SK-MEL-5 (cell line): ENCODE data around the gene NKPD1. TPM values are rescaled to one million over a fixed set of nuclear protein-coding genes. Genes with fewer than 3 reads are reported as not detected.

Experiments
- DNase-seq: peaks from one replicate; pipeline ENCODE4 v3.0.0-alpha.2; 2016; ENCODE audit warnings: low read depth, low spot score
- in situ Hi-C: cut with HindIII; loops from 2 replicates; pipeline ENCODE4 v1.10.0; 2016; ENCODE audit warnings: low sequenced_read_pairs, high pct_unique_total_duplicates, low pct_unique_long_range_greater_than_20kb
- total RNA-seq: library from RNA; depleted of rRNA; stranded (reverse); fragments of >200 nt; shearing (Covaris generic); gene quantifications from 2 replicates; pipeline ENCODE4 v1.2.3, GENCODE V29; 2014

NKPD1 gene
- total RNA-seq, 1 experiment from 2014 or later = 0.03 TPM

DNA sequence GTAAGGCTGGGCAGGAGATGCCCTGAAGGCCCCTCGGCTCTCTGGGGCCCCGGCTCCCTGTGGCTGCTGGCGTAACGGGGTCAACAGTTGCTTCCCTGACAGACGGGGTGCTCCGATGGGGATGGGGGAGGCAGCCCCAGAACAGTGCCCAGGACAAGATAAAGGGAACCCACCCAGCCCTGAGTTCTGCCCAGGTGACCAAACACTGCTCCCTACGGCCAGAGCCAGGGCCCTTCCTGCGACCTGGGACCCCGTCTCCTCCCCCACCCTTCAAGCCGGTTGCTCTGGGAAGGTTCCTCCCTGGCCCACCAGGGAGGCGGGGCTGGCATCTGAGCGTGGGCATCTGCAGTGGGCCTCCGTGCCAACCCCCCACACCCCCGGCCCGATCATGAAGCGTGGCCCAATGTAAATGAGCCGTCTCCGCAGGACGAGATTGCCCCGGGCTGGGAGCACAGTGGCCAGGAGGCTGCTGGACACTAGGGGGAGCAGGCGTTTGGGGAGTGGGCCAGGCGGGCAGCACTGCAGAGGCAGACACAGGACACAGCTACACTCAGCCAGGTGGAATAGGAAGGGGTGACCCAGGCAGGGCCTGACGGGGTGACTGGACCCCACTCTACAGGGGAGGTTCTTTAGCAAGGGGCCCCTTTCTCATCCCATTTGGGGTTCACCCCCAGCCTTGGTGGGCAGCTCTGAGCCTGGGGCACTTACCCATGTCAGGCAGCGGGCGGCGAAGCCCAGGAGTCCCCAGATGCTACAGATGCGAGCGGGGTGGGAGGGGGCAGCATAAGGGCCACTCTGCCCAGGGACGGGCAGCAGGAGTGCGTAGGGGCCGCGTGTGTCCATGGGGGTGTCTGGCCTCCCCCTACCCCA lies 1.2 kb upstream of the NKPD1 start:
- peak; percentile 49 for DNase-seq
- in situ Hi-C loops = no loop called here

DNA sequence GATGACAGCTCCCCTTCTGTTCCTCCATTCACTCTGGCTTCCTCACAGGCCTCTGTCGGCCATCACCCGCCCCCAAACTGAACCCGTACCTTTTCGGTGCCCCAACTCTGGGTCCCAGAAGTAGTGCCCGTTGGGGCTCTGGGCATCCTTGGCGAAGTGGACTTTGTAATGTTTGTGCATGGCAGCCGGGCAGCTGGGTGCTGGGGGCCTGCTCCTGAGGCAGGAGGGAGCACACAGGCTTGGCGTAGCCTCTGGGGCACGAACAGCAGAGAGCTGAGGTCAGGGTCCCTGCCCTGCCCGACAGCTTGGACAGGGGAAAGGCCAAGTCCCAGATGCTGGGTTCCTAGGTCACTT lies 834 bp downstream of the NKPD1 start:
- no peak for DNase-seq

DNA sequence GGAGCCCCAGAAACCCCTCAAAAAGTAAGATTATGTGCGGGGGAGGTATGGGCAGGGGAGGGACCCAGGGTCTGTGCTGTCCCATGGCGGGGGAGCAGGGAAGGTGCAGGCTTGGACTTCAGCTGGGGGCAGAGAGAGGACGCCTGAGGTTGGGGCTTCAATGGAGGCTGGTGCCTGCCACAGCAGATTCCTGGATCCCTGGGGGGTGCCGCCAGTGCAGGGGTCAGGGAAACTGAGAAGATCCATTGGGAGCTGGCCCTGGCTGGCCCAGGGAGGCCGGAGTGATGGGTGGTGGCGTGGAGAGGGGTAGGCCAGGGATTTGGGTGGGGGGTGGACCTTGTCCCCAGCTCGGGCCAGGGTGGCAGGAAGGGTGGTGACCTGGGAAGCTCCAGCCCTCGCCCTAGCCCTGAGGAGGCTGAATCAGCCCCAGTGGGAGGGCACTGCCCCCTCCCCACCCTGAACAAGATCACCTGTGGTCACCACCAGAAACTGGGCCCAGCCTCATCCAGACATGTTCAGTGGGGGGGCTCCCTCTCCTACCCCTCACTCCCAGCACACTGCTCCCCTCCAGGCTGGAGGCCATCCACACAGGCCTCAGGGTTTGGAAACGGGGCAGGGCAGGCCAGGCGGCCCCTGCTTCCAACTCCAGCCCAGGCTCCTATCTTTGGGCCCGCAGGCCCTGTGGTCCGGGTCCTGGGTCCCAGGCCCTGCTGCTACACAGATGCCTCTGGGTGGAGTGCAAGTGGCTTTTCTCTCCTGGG lies 1.4 kb downstream of the NKPD1 start:
- in situ Hi-C loops = no loop called here
- no peak for DNase-seq

More for the DNA sequence above, 834 bp downstream of the NKPD1 start:
- in situ Hi-C loops = no loop called here

DNA sequence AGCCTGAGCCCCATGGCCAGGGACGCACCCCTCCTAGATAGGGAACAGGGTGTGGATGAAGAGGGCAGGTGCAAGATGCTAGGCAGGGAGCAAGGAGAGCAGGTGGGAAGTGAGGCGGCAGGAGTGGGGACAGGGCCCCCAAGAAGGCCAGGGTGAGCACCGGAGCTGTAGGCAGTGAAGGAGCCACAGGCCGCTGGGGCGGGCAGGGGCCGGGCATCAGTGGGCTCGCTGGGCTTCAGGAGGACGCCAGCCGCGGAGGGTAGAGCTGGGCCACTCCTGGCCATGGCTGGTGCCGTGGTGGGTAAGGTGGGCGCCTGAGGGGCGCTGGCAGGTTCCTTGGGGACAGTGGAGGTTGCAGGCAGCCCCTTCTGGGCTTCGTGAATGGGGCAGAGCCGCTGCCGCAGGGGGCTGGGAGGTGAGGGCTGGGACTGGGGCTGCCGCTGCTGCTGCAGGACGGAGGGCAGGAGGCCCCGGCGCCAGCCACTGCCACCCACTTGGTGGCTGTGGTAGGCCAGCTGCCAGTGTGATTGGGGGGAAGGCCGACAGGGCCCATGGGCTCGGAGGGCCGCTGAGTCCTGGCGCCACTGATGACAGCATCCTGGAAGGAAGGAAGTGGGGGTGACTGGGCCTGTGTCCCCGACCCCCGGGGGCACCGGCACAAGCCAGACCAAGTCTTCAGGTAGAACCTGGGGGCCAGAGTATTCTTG lies 2.1 kb downstream of the NKPD1 start:
- in situ Hi-C loops = no loop called here

DNA sequence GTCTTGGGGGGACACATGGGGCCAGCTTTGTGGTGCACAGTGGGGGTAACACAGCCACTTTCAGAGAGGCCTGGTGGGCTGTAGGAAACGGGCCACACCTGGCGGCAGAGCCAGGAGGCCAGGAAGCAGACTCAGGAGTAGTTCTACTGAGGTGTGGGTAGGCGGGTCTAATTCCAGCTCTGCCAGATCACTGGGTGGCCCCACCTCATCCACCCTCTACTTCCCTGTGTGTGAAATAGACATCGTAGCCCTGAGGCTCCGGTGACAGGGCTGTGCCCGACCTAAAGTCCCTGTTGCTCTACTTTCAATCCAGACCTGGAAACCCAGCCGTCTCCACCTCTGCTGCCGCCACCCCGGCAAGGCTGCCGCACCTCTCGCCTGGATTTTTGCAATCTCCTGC lies 4.0 kb downstream of the NKPD1 start:
- no peak for DNase-seq
- in situ Hi-C loops = no loop called here

More for the DNA sequence above, 2.1 kb downstream of the NKPD1 start:
- no peak for DNase-seq

DNA sequence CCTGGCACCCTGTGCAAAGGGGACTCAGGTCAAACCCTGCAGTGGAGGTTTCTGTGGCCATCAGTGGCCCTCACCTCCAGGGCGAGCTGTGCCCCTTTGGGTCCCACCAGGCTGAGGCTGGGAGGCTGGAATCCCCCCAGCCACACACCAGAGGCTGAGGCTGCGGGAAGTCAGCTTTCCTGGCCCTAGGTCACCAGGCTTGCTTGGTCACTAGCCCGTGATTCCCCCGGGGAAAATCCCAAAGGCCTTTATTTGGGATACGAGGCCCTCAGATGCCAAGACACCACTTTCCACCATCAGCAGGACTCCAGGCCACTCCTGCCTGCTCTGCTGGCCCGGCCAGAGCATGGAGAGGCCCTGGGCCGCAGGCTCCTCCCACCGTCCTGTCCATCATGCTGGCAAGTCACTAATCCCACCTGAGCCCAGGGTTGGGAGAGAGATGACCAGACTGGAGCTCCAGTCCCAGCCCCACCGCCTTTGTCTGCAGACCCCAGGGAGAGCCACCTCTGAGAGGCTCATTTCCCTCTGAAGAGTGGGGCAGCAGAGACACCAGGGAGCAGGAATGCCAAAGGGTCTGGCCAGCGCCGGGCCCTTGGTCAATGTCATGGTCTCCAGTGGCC lies 4.7 kb downstream of the NKPD1 start:
- in situ Hi-C loops = no loop called here
- DNase-seq = no peak

DNA sequence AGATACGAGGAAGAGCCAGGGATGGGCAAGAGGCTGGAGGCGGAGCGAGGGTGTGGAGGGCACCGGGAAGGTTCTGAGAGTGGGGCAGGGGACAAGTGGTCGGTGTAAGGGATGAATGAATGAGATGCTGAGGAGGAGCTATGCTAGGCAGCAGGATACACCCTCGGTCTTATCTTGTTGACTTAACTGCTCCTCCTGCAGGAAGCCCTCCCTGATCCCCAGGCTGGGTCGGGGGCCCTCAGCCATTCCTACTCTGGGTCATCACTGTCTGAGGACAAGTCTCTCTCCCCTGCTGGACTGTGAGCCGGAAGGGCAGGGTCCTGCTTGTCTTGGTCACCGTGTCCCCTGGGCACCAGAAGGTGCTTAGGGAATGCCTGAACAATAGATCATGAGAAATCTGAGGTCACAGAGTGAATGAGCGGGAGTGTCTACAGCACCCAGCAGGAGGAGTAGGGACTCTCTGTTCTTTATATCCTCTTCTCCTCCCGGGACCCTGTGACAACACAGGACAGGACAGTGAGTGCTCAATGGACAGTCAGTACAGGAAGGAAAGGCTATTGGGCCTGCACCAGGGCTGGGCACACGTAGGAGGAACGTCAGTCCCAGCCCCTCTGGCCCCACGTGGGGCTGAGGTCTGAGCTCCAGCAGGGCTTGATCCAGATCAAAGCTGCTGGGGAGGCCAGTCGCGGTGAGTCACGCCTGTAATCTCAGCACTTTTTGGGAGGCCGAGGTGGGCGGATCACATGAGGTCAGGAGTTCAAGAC lies 6.5 kb downstream of the NKPD1 start:
- in situ Hi-C loops = no loop called here
- DNase-seq = peak; percentile 26

DNA sequence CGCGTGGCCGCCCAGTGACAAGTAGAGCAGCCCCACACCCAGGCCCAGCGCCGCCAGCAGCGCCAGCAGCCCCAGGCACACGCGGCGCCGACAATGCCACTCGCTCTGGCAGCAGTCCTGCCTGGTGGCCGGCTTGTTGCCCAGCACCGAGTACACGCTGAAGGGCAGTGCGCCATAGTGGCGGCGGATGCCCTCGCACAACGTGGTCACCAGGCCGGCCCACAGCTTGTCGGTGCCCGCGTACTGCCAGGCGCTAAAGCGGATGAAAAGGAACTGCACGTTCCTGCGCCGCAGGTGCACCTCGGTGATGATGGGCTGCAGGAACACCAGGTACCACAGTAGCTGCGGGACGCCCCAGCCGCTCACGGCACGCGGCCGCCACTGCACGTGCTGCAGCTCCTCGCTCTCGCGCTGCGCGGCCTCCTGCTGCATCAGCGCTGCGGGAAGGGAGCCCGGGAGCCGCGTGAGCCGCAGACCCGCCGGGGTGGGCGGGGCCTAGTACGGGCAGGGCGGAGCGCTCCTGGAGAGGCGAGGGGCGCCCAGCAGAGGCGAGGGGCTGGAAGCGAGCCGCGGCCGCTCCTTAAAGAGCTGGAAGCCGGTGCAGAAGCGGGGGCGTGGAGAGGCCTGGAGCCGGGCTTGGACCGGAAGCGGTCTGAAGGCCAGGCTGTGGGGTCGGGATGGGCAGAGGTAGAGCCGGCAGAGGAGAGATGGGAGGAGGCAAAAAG lies 7.3 kb downstream of the NKPD1 start:
- in situ Hi-C loops = no loop called here

DNA sequence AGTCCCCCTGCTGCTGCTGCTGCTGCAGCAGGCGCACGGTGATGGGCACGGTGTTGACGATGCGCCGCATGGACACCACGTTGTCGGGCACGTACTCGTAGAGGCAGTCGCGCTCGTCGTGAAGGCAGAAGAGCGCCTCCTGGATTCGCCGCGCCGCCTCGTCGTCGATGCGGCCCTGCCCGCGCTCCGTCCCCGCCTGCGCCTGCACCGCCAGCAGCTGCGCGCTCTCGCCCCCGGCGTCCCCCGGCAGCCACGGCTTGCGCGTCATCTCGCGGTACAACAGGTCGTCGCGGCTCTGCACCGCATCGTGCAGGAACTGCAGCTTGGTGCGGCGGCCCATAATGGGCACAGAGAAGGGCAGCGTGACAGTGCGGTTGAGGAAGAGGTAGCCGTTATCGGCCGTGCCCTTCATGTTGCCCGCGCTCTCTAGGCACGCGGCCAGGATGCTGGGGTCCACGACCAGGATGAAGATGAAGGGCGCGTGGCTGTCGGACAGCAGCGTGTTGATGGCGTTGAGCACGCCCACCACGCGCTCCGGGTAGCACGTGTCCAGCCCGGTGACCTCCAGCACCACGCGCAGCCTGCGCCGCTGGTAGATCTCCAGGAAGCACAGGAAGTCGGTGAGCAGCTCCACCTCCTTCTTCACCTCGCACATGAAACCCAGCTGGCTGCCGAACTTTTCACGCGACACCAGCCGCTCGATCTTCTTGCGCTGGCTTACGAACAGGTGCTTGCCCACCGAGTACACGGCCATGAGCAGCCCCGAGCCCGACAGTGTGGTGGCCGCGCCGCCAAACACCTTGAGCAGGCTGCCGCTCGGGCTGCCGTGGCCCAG lies 8.1 kb downstream of the NKPD1 start:
- DNase-seq = no peak
- in situ Hi-C loops = no loop called here

More for the DNA sequence above, 7.3 kb downstream of the NKPD1 start:
- no peak for DNase-seq

DNA sequence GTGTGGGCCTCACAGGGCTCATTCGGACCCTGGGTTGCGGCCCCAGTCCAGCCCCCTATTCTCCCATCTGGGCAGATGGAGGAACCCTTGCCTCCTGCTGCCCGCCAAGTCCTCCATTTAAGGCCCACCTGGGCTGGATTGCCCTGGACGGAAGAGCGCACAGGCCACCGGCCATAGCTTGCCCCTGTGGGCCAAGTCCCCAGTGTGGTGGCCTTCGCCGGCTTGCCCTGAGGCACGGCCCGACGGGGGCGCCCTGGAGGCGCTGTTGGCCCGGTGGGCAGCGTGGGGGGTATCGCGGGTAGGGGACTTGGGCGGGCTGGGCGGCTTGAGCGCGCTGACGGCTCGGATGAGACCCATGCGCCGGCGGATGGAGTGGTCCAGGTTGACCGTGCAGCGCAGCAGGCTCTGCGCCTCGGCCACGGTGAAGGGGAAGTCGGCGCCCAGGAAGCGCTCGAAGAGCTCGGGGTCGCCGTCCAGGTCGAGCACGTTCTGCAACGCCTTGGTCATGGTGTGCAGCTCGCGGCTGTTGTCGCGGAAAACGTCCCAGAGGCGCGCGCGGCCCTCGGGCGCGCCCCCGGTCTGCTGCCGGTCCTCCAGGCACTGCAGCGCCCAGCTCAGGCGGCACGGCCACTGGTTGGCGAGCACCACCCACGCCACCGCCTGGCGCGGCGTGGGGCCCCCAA lies 8.8 kb downstream of the NKPD1 start:
- in situ Hi-C loops = no loop called here
- DNase-seq = no peak

DNA sequence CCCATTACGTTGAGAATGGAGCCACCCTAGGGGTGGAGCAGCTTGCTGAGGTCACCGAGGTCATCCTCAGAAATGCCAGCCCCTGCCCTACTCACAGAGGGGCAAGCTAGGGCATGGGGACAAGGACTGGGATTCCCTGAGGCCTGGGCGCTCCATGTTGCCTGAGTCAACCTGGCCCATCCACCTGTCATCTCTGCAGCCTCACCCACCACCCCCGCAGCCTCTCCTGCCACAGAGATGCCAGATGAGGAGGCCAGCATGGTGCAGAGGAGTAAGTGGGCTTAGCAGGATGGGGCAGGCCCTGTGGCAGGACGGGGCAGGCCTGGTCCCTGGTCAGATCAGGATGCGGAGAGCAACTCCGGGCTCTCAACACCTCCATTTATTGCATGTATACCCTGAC lies 9.5 kb downstream of the NKPD1 start:
- in situ Hi-C loops = no loop called here
- DNase-seq = no peak

DNA sequence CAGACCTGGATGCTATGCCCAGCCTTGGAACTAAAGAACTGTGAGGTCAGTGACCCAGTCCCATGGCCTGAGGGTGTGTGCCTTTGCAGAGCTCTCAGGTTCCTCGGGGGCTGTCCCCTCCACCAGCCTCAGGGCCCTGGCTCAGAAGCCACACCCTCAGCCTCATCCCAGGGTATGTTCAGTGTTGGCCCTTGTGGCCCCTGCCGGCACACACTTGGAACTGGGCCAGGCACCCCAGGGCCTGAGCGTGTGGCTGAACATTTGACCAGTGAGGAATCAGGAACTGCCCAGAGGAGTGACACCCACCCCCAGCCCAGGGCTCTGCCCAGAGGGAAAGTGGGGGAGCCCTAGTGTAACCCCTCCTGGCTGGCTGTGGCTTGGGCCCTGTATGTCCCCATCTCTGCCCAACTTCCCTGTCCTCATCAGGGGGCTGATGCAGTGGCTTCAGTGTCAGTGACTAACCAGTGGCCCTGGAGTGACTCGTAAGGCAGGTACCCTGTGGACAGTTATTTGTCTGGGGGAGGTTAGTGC lies 10.0 kb downstream of the NKPD1 start:
- in situ Hi-C loops = no loop called here
- DNase-seq = no peak

DNA sequence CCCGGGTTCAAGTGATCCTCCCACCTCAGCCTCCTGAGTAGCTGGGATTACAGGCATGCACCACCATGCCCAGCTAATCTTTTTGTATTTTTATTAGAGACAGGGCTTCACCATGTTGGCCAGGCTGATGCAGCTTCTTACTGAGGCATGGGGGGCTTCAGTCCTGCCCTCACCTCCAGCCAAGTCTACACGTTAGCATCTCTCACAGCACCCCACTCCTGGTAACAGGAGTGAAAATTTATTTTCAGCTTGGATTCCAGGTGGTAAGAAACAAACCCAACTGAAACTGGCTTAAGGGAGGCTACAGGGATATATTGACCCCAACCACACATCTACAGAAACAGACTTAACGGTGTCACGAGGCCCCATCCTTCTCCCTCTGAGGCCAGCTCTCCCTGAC lies 10.6 kb downstream of the NKPD1 start:
- DNase-seq = no peak
- in situ Hi-C loops = no loop called here

DNA sequence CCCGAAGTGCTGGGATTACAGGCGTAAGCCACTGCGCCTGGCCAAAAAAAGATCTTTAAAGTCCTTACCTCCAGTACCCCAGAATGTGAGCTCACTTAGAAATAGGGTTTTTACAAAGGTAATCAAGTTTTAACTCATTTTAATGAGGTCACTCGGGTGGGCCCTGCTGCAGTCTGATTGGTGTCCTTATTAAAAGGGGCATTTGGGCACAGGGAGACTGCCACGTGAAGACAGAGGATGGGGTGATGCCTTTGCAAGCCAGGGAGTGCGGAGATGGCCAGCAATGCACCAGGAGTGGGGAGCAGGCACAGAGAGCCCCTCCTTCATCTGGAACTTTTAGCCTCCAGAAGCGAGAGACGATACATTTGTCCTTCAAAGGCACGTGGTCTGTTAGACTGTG lies 11.7 kb downstream of the NKPD1 start:
- DNase-seq = no peak
- in situ Hi-C loops = no loop called here
